ENCODE results near the gene GYPC.

The GYPC gene

GRCh38 chr2:126722546-126722945 is 66.6 kb downstream of the GYPC start:
- H3K27ac ChIP-seq (ENCODE audit: low read depth, low read length) = no peak overlapping the region
- no peaks in the 10 kb centered on the region for H3K27me3 ChIP-seq (ENCODE audit: control insufficient read depth in 1 of 2, insufficient read depth in 2 of 2, low read length in 2 of 2)
- no peak overlapping the region for H3K9ac ChIP-seq (ENCODE audit: low read length)
- no peaks in the 10 kb centered on the region for H3K9me3 ChIP-seq (ENCODE audit: low read length)
- H3K4me1 ChIP-seq (ENCODE audit: insufficient read depth, low read length) = no peaks in the 10 kb centered on the region
- no peak overlapping the region for H3K4me3 ChIP-seq (ENCODE audit: low read depth in 1 of 2, low read length in 2 of 2)
- no peaks in the 10 kb centered on the region for H3K36me3 ChIP-seq (ENCODE audit: insufficient read depth, low read length)

DNA sequence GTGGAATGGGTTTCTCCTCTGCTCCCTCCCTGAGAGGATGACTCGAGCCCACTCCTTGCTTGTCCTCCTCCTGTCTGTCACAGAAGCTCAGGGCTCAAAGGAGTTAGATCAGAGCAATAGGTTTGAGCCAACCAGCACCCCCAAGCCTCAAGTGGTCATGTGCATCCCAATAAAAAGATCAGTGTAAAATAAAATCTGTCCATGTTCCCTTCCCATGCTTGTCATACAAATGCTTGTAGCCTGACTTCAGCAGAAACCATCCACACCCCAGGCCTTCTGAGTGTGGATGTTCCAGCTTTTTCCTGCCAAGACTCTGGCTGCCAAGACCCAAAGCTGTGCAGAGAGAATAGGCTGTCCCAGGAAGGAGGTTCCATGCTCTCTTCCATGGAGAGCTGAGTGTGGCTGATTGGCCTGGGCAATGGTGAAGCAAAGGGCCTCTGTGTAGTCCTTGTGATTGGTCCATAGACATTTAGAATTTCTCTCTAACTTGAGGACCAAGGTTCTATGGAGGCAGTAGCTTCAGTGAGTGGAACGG is 67.4 kb downstream of the GYPC start:
- no peaks in the 10 kb centered on the region for H3K9me3 ChIP-seq (ENCODE audit: low read length)
- no peaks in the 10 kb centered on the region for H3K4me1 ChIP-seq (ENCODE audit: insufficient read depth, low read length)
- H3K9ac ChIP-seq (ENCODE audit: low read length) = no peak overlapping the region
- no peaks in the 10 kb centered on the region for H3K27me3 ChIP-seq (ENCODE audit: control insufficient read depth in 1 of 2, insufficient read depth in 2 of 2, low read length in 2 of 2)
- no peaks in the 10 kb centered on the region for H3K36me3 ChIP-seq (ENCODE audit: insufficient read depth, low read length)
- H3K4me3 ChIP-seq (ENCODE audit: low read depth in 1 of 2, low read length in 2 of 2) = no peak overlapping the region
- no peak overlapping the region for H3K27ac ChIP-seq (ENCODE audit: low read depth, low read length)

DNA sequence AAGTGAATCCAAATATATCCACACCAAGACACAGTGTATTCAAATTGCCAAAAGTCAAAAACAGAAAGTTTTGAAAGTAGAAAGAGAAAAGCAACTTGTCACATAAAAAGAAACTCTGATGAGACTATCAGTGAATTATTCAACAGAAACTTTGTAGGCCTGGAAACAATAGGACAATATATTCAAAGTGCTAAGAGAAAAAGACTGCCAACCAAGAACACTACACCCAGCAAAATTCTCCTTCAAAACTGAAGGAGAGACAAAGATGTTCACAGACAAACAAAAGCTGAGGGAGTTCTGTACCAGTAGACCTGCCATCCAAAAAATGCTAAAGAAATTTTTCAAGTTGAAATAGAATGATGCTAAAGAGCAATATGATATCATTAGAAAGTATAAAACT is 69.6 kb downstream of the GYPC start:
- H3K4me1 ChIP-seq (ENCODE audit: insufficient read depth, low read length) = no peaks in the 10 kb centered on the region
- no peaks in the 10 kb centered on the region for H3K36me3 ChIP-seq (ENCODE audit: insufficient read depth, low read length)
- H3K9ac ChIP-seq (ENCODE audit: low read length) = no peak overlapping the region
- H3K4me3 ChIP-seq (ENCODE audit: low read depth in 1 of 2, low read length in 2 of 2) = no peak overlapping the region
- no peaks in the 10 kb centered on the region for H3K9me3 ChIP-seq (ENCODE audit: low read length)
- no peaks in the 10 kb centered on the region for H3K27me3 ChIP-seq (ENCODE audit: control insufficient read depth in 1 of 2, insufficient read depth in 2 of 2, low read length in 2 of 2)
- no peak overlapping the region for H3K27ac ChIP-seq (ENCODE audit: low read depth, low read length)

- Histone ChIP-seq H3K9ac (ENCODE audit: low read length) (no peak overlapping the region), H3K9me3 (ENCODE audit: low read length) (no peaks in the 10 kb centered on the region), H3K36me3 (ENCODE audit: insufficient read depth, low read length) (no peaks in the 10 kb centered on the region), H3K4me3 (ENCODE audit: low read depth in 1 of 2, low read length in 2 of 2) (no peak overlapping the region), H3K4me1 (ENCODE audit: insufficient read depth, low read length) (no peaks in the 10 kb centered on the region), H3K27me3 (ENCODE audit: control insufficient read depth in 1 of 2, insufficient read depth in 2 of 2, low read length in 2 of 2) (no peaks in the 10 kb centered on the region), H3K27ac (ENCODE audit: low read depth, low read length) (no peak overlapping the region)
Measured at GRCh38 chr2:126729896-126730295, 73.9 kb downstream of the GYPC start.

DNA sequence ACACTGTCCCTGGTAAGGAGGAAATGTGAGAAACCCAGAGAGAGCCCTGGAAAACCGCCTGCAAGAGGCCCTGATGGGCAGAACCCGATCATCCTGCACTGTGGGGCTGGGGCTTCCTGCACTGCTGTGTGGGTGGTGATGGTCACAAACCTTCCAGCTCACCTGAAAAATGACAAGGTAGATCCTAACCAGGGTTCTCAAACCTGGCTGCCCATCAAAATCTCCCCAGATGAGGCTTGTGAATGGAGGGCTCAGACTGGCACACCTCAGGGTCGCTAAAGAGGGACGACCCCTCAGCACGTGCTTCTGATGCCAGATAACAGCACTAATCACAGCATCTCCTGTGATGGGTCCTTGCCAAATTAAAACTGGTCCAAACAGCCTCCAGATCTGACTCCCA is 74.7 kb downstream of the GYPC start:
- Histone ChIP-seq H3K4me1 (ENCODE audit: insufficient read depth, low read length) (no peaks in the 10 kb centered on the region), H3K4me3 (ENCODE audit: low read depth in 1 of 2, low read length in 2 of 2) (no peak overlapping the region), H3K27ac (ENCODE audit: low read depth, low read length) (no peak overlapping the region), H3K27me3 (ENCODE audit: control insufficient read depth in 1 of 2, insufficient read depth in 2 of 2, low read length in 2 of 2) (no peaks in the 10 kb centered on the region), H3K9me3 (ENCODE audit: low read length) (no peaks in the 10 kb centered on the region), H3K9ac (ENCODE audit: low read length) (no peak overlapping the region), H3K36me3 (ENCODE audit: insufficient read depth, low read length) (no peaks in the 10 kb centered on the region)

GRCh38 chr2:126731353-126731752 is 75.4 kb downstream of the GYPC start:
- Histone ChIP-seq H3K9ac (ENCODE audit: low read length) (no peak overlapping the region), H3K4me3 (ENCODE audit: low read depth in 1 of 2, low read length in 2 of 2) (no peak overlapping the region)

DNA sequence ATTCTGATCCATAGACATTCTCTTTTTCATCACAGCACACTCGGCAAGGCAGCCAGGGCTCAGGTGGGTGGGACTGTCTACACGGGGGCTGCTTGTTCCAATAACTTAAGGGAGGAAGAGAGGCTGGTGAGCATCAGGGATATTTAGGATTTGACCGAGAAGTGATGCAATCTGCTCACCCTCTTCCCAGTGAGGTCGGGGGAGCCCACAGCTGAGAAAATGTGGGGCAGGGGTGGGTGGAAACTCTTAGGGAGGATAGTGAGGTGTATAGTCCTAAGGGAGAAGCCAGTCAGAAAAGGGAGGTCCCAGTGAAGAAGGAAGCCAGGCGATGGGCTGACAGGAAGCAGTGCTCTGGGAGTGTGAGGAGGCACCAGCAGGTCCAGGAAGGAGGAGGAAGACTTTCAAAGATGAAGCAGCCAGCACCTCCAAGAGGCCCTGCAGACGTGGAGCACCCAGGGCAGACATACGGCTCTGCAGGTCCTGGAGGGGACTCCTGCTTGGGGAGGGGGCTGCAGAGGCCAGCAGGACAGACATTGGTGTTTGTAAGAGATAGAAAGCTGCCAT is 76.8 kb downstream of the GYPC start:
- H3K27ac ChIP-seq (ENCODE audit: low read depth, low read length) = no peak overlapping the region
- no peaks in the 10 kb centered on the region for H3K9me3 ChIP-seq (ENCODE audit: low read length)
- H3K9ac ChIP-seq (ENCODE audit: low read length) = no peak overlapping the region
- no peaks in the 10 kb centered on the region for H3K4me1 ChIP-seq (ENCODE audit: insufficient read depth, low read length)
- no peaks in the 10 kb centered on the region for H3K36me3 ChIP-seq (ENCODE audit: insufficient read depth, low read length)
- H3K4me3 ChIP-seq (ENCODE audit: low read depth in 1 of 2, low read length in 2 of 2) = no peak overlapping the region
- no peaks in the 10 kb centered on the region for H3K27me3 ChIP-seq (ENCODE audit: control insufficient read depth in 1 of 2, insufficient read depth in 2 of 2, low read length in 2 of 2)

More at GRCh38 chr2:126731353-126731752, 75.4 kb downstream of the GYPC start:
- H3K36me3 ChIP-seq (ENCODE audit: insufficient read depth, low read length) = no peaks in the 10 kb centered on the region
- no peaks in the 10 kb centered on the region for H3K4me1 ChIP-seq (ENCODE audit: insufficient read depth, low read length)
- no peaks in the 10 kb centered on the region for H3K27me3 ChIP-seq (ENCODE audit: control insufficient read depth in 1 of 2, insufficient read depth in 2 of 2, low read length in 2 of 2)
- no peak overlapping the region for H3K27ac ChIP-seq (ENCODE audit: low read depth, low read length)
- H3K9me3 ChIP-seq (ENCODE audit: low read length) = no peaks in the 10 kb centered on the region

- Histone ChIP-seq H3K4me3 (ENCODE audit: low read depth in 1 of 2, low read length in 2 of 2) (no peak overlapping the region), H3K9me3 (ENCODE audit: low read length) (no peaks in the 10 kb centered on the region), H3K9ac (ENCODE audit: low read length) (no peak overlapping the region), H3K27ac (ENCODE audit: low read depth, low read length) (no peak overlapping the region), H3K27me3 (ENCODE audit: control insufficient read depth in 1 of 2, insufficient read depth in 2 of 2, low read length in 2 of 2) (no peaks in the 10 kb centered on the region), H3K36me3 (ENCODE audit: insufficient read depth, low read length) (no peaks in the 10 kb centered on the region), H3K4me1 (ENCODE audit: insufficient read depth, low read length) (no peaks in the 10 kb centered on the region)
Measured at GRCh38 chr2:126733795-126734194, 77.8 kb downstream of the GYPC start.

DNA sequence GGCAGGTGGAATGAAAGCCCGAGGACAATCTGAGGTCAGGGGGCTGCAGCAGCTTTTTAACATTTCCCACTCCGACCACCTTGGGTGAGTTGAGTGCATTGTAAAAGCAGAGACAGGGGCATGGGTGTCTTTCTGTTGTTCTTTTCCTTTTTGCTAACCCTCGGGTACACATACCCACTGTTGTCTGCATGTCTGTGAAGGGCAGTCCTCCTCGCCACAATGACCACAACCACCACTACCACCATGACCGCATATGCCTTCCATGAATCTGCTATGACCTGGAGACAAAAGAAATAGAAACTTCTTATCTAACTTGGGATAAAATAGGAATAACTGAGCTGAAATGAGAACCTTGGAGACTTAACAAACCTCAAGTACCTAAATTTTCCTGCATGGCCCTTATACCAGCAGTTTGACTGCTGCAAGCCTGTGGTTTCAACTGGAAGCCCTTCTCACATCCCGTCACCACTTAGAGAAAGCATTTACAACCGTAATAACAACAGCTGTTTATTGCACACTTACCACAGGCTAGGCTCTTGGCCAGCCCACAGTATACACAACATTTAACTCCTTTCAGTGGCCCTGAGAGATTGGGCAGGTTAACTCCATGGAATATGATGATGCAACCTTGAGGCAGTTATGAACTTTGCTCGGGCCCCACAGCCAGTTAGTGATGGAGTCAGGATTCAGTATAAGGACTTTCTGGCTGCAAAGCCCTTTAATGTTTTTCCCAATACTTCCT is 80.3 kb downstream of the GYPC start:
- no peaks in the 10 kb centered on the region for H3K36me3 ChIP-seq (ENCODE audit: insufficient read depth, low read length)
- H3K9me3 ChIP-seq (ENCODE audit: low read length) = no peaks in the 10 kb centered on the region
- H3K27me3 ChIP-seq (ENCODE audit: control insufficient read depth in 1 of 2, insufficient read depth in 2 of 2, low read length in 2 of 2) = no peaks in the 10 kb centered on the region
- H3K4me3 ChIP-seq (ENCODE audit: low read depth in 1 of 2, low read length in 2 of 2) = no peak overlapping the region
- H3K4me1 ChIP-seq (ENCODE audit: insufficient read depth, low read length) = no peaks in the 10 kb centered on the region
- H3K9ac ChIP-seq (ENCODE audit: low read length) = no peak overlapping the region
- no peak overlapping the region for H3K27ac ChIP-seq (ENCODE audit: low read depth, low read length)

- Histone ChIP-seq H3K9ac (ENCODE audit: low read length) (no peak overlapping the region), H3K9me3 (ENCODE audit: low read length) (no peaks in the 10 kb centered on the region), H3K4me3 (ENCODE audit: low read depth in 1 of 2, low read length in 2 of 2) (no peak overlapping the region), H3K4me1 (ENCODE audit: insufficient read depth, low read length) (no peaks in the 10 kb centered on the region), H3K27ac (ENCODE audit: low read depth, low read length) (no peak overlapping the region), H3K36me3 (ENCODE audit: insufficient read depth, low read length) (no peaks in the 10 kb centered on the region), H3K27me3 (ENCODE audit: control insufficient read depth in 1 of 2, insufficient read depth in 2 of 2, low read length in 2 of 2) (no peaks in the 10 kb centered on the region)
Measured at GRCh38 chr2:126739141-126739540, 83.2 kb downstream of the GYPC start.

DNA sequence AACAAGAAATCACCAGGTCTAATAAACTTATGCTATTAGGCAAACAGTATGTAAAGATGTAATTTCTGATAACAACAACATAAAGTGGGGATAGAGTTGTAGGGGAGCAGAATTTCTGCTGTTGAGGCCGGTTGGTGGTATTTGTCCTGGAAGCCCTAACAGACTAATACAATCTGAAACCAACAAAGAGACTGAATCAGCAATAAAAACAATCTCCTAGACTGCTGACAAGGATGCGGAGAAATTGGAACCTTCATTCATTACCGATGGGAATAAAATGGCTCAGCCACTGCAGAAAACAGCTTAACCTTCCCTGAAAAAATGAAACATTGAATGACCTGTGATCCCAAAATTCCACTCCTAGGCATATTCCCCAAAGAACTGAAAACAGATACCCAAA is 88.7 kb downstream of the GYPC start:
- Histone ChIP-seq H3K36me3 (ENCODE audit: insufficient read depth, low read length) (no peaks in the 10 kb centered on the region), H3K9ac (ENCODE audit: low read length) (no peak overlapping the region), H3K9me3 (ENCODE audit: low read length) (no peaks in the 10 kb centered on the region), H3K27ac (ENCODE audit: low read depth, low read length) (no peak overlapping the region), H3K27me3 (ENCODE audit: control insufficient read depth in 1 of 2, insufficient read depth in 2 of 2, low read length in 2 of 2) (no peaks in the 10 kb centered on the region), H3K4me1 (ENCODE audit: insufficient read depth, low read length) (no peaks in the 10 kb centered on the region), H3K4me3 (ENCODE audit: low read depth in 1 of 2, low read length in 2 of 2) (no peak overlapping the region)

Measured in muscle layer of colon (tissue), 2 donors.